HG03135 (cell line): Measurements from ENCODE around the gene CEP57.

Source experiments
- ATAC-seq: cut with Tn5 transposase; IDR thresholded peaks from one replicate; pipeline ENCODE4 v1.9.1; 2021; ENCODE audit warnings: mild to moderate bottlenecking, moderate library complexity; ENCODE audit not compliant: unreplicated experiment

Gene CEP57

DNA sequence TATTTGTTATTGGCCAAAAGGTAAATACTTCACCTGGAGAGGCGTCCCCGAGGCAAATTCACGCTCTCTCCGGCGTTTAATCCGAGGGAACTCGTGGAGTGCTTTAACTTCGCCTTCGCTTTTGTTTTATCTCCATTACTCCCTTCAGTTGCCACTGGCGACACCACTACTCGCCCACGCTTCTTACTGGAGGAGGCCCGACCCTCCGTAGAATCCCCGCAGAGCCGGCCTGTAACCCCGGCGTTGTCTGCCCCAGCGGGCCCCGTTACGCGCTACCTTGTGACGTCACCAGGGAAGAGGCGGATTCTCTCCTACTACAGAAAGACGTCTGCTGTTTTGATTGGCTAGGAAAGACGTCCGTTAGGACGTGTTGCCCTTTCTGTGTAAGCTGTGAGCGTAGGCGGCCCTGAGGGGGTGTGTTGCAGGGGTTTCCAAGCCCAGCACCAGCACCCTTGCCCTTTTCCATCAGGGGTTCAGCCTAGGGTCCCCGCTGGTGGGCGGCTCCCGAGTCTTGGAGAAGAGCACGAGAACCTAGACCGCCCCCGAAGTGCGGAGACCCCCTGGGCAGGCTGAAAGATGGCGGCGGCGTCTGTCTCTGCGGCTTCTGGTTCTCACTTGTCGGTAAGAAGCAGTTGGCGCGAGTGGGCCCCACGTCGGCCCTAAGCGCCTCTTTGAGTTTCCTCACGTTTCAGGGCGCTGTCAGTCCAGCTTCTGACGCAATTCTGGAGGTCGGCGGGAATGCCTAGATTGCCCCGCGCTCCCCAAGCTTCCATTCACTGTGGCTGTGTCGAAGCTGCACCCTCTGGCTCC, at the start of gene CEP57:
TSS of gene CEP57 (plus strand) at position 376 of the 810 bp plus-strand sequence. CDS start at position 577, 201 bp downstream.
- peak; percentile 65 for ATAC-seq

DNA sequence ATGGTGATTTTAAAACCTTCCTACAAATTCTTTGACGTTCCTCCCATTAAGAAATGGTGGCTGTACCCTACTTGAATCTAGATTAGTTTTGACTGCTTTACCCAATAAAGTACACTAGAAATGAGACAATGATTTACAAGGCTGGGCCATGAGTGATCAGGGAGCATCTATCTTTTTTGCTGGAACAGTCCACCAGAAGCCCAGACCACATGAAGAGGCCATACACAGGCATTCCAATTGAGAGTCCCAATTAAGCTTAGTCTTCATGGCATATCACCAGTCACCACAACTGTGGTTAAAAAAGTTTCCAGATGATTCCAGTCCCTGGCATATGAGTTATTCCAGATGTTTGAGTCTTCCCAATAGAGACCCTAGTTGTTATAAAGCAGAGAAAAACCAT, 40.2 kb upstream of the CEP57 start:
- no peak for ATAC-seq

- no peak for ATAC-seq
These were observed 38.8 kb upstream of the CEP57 start for GRCh38 chr11:95751515-95751914.

- no peak for ATAC-seq
These were observed 29.4 kb upstream of the CEP57 start for GRCh38 chr11:95760941-95761340.

GRCh38 chr11:95762534-95762933, 27.8 kb upstream of the CEP57 start:
- no peak for ATAC-seq

- peak; percentile 66 for ATAC-seq
These were observed 25.9 kb upstream of the CEP57 start for GRCh38 chr11:95764267-95764898.

DNA sequence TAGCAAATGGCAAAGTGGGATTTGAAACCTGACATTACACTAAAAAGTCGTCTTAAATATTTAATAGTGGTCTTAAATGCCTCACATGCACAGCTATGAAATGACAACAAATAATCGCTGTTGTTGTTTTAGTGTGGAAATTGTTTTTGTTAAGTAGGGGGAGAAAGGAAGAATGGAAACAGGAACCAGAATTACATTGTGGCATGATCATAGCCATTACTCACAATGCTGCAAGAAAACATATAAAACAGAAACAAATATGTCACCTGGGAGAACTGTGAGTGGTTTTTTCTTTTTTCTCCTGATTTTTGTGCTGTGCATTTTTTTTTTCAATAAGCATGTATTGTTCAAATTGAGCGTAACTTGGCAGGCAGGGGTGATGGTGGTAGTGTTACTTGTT, 23.6 kb upstream of the CEP57 start:
- no peak for ATAC-seq

DNA sequence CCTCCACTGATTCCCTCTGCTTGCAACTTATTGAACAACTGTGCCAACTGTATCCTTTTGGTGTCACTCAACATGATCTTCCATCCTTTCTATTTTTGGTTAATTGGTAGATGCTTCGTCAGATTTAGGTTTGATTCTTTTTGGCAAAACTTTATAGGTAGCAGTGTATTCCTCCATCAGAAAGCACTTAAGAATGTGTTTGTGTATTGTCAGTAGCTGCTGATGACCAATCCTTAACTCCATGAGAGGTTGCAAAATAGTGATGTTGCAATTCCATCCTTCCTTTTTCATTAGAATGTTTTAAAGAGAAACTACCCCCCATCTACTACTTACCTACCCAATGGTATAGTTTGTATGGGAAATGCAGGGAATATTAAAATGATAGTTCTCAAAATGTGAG, 22.8 kb upstream of the CEP57 start:
- no peak for ATAC-seq

GRCh38 chr11:95768521-95768920, 21.8 kb upstream of the CEP57 start:
- no peak for ATAC-seq

GRCh38 chr11:95776859-95777258, 13.4 kb upstream of the CEP57 start:
- no peak for ATAC-seq

DNA sequence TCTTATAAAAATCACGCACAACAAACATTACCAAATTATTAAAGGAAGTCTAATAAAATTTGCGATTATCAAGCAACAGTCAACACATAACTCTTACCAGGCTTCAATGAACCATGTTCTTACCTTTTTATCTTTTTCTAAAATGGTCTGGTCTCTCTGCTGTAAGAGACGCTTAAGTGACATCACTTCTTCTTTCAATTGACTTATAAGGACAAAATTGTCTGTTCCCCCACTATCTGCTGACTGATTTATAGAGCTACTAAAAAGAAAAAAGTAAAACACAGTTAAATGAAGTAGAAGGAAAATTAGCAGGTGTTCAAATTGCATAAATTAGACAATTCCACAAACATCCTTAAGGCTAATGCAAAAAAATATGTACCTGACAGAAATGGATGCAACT, 11.6 kb upstream of the CEP57 start:
- ATAC-seq: no peak

DNA sequence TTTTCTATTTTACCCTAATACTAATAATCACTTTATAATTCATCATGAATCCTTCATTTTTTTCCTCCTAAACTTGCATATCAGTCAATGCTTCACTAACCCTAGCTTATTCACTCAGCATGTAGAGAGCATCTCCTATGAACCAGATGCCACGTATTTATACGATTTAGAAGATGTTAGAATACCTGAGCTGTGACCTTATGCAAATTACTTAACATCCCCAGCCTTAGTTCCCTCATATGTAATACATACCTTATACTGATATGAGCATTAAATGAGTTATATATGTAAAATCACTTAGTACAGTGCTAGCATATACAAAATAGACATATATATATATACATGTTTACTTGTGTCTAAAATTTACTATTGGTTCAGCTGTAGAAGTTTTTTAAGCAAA, 9.8 kb upstream of the CEP57 start:
- no peak for ATAC-seq

DNA sequence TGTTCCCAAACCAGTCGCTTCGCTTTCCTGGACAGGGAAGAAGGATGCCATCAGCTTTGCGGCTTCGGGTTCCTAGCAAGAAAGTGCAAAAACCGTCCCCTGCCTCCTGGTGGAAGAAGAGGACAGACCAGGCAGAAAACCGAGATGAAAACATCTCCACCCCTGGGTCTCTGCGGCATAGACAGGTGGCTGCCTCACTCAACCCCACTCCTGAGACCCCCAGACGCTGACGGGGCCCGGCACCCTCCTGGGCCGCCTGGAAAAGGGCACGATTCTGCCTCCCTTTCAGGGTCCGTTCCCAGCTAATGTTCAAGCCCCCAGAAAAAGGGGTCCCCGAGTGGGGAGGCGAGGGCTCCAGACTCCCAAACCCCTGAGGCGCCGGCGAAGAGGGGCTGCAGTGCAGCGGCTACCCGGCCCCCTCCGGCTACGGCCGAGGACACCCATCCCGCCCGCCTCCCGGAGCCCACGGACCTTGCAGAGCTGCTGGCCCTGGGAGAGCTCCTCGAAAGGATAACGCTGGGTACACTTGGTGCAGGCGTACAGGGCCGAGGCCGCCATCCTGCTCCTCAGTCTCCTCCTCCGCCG, 1.3 kb upstream of the CEP57 start:
- peak; percentile 9 for ATAC-seq

- ATAC-seq: peak; percentile 70
These were observed 684 bp upstream of the CEP57 start, which contains the start of gene FAM76B for GRCh38 chr11:95789506-95790122. Gene FAM76B (minus strand): TSS chr11:95789782. CDS start chr11:95789478, 304 bp downstream.

DNA sequence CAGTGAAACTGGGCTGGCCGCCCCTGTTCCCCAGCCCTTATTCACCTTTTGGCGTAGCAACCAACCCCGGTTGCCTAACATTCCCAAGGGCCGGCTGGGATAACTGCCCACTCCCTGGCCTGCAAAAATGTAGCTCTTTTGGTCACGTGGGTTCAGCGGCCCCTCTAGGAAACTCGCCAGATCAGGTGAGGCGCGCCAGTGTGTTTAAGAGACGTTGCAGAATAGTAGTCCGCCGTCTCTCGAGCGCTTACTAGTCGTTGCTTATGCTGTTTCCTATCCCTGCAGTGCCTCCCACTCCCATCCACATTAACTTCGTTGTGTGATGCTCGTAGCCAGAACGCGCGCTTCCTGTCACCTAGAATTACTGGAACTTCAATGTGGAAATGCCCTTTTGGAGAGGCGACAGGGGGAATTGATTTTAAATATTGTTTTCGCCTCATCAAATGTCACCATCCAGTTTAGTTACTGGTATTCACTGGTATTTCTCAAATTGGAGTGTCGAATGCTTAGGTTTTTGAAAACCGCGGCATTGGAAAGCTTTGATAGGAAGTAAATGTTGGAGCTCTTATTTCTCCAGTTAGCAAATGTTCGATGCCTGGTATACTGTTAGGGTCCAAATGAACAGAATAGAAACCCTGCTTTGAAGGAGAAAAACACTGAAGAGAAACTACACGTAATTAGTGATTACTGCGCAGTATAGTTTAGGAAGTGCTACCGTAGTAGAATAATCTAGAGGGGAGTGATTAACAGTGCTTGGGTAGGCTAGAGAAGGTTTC, 823 bp downstream of the CEP57 start:
- ATAC-seq: no peak

GRCh38 chr11:95791709-95792033, 1.4 kb downstream of the CEP57 start:
- ATAC-seq: no peak

GRCh38 chr11:95792200-95792599, 1.9 kb downstream of the CEP57 start:
- ATAC-seq: no peak

GRCh38 chr11:95792700-95793099, 2.4 kb downstream of the CEP57 start:
- no peak for ATAC-seq

DNA sequence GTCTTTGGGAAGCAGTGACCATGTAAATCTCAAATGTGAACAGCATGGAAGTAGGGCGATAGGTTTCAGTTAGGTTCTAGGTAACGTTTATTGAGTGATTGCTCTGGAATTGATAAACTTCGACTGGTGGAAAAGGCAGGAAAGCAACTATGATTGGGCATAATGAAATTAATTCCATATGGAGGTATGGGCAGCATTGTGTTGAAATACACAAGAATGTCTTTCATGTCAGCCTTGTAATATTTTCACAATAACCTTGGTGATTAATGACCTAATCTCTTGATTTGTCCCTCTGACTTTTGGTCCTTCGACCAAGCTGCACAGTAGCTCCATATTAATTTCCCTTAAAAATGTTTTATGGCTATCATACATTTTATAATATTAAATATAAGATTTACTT, 2.8 kb downstream of the CEP57 start:
- ATAC-seq: no peak

DNA sequence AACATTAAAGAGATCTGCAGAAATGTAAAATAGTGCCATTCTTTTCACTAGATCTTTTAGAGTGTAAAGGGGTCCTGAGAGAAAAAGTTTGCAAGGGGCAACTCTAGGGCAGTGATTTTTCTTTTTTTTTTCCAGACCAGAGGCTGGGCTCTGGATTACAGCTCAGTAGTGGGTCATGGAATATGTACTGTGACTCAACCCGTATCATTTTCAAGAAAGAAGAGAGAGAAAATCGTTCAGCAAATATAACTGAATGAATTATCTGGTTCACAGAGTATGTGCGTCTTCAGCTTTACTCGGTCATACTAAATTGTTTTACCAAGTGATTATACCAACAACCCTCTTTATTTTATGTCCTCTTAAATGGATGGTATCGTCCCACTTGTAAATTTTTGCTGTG, 3.8 kb downstream of the CEP57 start:
- no peak for ATAC-seq
